Esophagus squamous epithelium (tissue), 5 donors: ENCODE data around the gene PABPN1. TPM values are rescaled to one million over a fixed set of nuclear protein-coding genes. Genes with fewer than 3 reads are reported as not detected.

Experiments
- DNase-seq: peaks from one replicate; lab custom pipeline; 2025; lab: John Stamatoyannopoulos, UW
- H3K27ac ChIP-seq, 4 donors: fragments of 200-600 bp; sonication (generic); one replicate each; pipeline ENCODE4 v1.5.1; 2016 to 2019; ENCODE audit warnings: mild to moderate bottlenecking in 1 of 4
- H3K27me3 ChIP-seq, 4 donors: fragments of 200-600 bp; sonication (generic); 1 replicate in 3 of 4; 2 replicates in 1 of 4; pipeline versions ENCODE4 v1.5.1 to v1.6.0; 2017 to 2021; ENCODE audit warnings: antibody characterized with exemption in 1 of 4
- H3K36me3 ChIP-seq, 3 donors: fragments of 200-600 bp; sonication (generic); one replicate each; pipeline ENCODE4 v1.5.1; 2016 to 2019
- H3K4me1 ChIP-seq, 3 donors: fragments of 200-600 bp; sonication (generic); one replicate each; pipeline ENCODE4 v1.5.1; 2017 to 2019
- H3K4me3 ChIP-seq, 4 donors: fragments of 200-600 bp; sonication (generic); 1 replicate in 3 of 4; 2 replicates in 1 of 4; pipeline ENCODE4 v1.5.1; 2016 to 2019; ENCODE audit warnings: mild to moderate bottlenecking in 2 of 4, moderate library complexity in 1 of 4
- H3K9me3 ChIP-seq, 3 donors: fragments of 200-600 bp; sonication (generic); one replicate each; pipeline ENCODE4 v1.5.1; 2016 to 2019
- POLR2A ChIP-seq, 4 donors: fragments of 450-650 bp; IDR thresholded peaks; one replicate each; pipeline ENCODE4 v1.6.1; 2017; ENCODE audit warnings: antibody characterized with exemption in 4 of 4, mild to moderate bottlenecking in 4 of 4, moderate library complexity in 3 of 4
- WGBS, 2 donors: methylation state at CpG; one replicate each; pipeline ENCODE4 v1.1.5; 2018; 5-methylcytosine and 5-hydroxymethylcytosine counted together
- intact Hi-C: fragments of 100-400 bp; cut with DNase I; formaldehyde crosslinking; loops from one replicate; pipeline ENCODE4 v1.15.0; 2022
- total RNA-seq, 4 donors: library from RNA; depleted of rRNA; stranded (reverse); fragments of >200 nt; gene quantifications; one replicate each; pipeline ENCODE4 v1.1.0, GENCODE V29; 2016
- TF ChIP-seq, protein P1 (sequence below), 6 experiments: fragments of 450-650 bp in 4 of 6; fragments of 200-600 bp in 2 of 6; sonication (generic) in 2 of 6; IDR thresholded peaks; one replicate each; pipeline ENCODE4 v1.5.1; 2016 to 2019; ENCODE audit warnings: antibody characterized with exemption in 6 of 6, mild to moderate bottlenecking in 4 of 6, moderate library complexity in 4 of 6
- donor health status: DM: yes; HTN: yes; CAD: no.

Gene PABPN1
- total RNA-seq, 4 donors from 2014 or later = 28.2 to 63.8 (median 51.3) TPM

DNA sequence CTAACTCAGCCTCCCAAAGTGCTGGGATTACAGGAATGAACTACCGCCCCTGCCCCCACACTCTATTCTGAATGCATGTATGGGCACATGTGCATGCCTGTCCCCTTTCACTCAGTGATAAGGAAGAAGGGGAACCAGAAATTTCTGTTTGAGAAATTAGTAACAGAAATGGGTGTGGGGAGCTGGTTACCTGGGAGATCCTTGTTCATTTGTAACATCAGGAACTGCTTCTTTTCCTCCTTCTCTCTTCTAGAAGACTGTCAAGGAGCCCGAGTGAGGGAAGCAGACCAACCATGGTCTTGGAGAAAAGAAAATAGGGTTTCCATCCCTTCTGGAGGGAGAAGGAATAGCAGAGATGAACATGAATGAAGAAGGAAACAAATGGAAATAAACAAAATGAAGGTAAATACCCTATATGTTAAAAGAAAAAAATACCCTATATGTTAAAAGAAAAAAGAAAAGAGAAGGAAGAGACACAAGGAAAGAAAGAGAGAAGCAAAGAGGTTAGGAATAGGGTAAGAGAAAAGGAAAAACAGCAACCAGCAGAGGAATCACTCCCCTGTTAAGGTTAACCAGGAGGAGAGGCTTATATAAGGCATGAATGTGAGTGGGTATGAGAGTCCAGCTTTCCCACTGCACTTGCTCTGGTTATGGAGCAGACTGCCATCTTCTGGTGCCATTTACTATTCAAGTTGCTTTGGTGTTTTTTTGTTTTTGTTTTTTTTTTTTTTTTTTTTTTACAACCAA, 21.9 kb upstream of the PABPN1 start:
- Histone ChIP-seq H3K4me1 (peaks cover 16 to 69% (median 33%) of the 10 kb centered on the region in 3 donors), H3K36me3 (peaks cover 0 to 14% (median 0%) of the 10 kb centered on the region in 3 donors), H3K4me3 (peak overlapping the region in 1 of 4 donors; percentile 0), H3K27ac (peak overlapping the region; percentile 80 to 99 (median 96)), H3K9me3 (no peaks in the 10 kb centered on the region), H3K27me3 (no peaks in the 10 kb centered on the region)
- TF ChIP-seq POLR2A (IDR thresholded peaks at IDR 0.05) = no peak
- TF ChIP-seq, protein P1, sequence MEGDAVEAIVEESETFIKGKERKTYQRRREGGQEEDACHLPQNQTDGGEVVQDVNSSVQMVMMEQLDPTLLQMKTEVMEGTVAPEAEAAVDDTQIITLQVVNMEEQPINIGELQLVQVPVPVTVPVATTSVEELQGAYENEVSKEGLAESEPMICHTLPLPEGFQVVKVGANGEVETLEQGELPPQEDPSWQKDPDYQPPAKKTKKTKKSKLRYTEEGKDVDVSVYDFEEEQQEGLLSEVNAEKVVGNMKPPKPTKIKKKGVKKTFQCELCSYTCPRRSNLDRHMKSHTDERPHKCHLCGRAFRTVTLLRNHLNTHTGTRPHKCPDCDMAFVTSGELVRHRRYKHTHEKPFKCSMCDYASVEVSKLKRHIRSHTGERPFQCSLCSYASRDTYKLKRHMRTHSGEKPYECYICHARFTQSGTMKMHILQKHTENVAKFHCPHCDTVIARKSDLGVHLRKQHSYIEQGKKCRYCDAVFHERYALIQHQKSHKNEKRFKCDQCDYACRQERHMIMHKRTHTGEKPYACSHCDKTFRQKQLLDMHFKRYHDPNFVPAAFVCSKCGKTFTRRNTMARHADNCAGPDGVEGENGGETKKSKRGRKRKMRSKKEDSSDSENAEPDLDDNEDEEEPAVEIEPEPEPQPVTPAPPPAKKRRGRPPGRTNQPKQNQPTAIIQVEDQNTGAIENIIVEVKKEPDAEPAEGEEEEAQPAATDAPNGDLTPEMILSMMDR (IDR thresholded peaks at IDR 0.05) = no peak
- intact Hi-C loops = loop anchor here (10.0 kb wide), 1 partner anchor 115 kb away; the partner anchor contains the start of gene SLC7A8
- no peak for DNase-seq
- 34 to 53% methylated on average over 2 of the region's 2 CpGs for WGBS, 2 donors

DNA sequence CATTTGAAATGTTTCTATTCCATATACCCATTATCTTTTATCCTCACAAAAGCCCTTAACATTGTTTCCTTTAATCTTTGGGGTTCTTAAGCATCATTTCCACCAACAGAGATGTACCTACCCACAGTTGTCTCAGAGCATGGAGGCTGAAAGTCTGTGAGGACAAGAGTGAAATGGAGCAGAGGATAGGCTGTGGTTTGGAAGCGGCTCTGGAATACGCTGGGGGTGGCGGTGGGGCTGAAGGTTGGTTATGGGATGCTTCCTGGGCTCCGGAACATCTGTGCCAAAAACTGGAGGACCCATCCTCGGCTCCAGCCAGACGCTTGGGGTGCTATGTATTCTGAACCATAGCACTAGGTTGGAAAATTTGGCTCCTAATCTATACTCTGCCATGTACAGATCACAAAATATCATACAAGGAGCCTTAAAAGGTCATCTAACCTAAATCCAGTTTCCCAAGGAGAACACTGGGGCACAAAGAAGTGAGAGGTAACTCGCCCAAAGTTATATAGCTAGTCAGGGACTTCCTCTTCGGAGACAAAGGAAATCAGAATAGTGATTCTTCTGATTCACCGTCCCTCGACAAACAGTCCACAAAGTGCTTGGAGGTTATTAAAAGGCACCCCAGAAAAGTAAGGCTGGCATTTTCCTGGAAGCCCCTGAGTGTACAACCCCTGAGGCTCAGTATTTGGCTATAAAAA, 21.1 kb upstream of the PABPN1 start:
- DNase-seq = no peak
- WGBS, 2 donors = 33 to 40% methylated on average over 9 to 10 of the region's 10 CpGs

DNA sequence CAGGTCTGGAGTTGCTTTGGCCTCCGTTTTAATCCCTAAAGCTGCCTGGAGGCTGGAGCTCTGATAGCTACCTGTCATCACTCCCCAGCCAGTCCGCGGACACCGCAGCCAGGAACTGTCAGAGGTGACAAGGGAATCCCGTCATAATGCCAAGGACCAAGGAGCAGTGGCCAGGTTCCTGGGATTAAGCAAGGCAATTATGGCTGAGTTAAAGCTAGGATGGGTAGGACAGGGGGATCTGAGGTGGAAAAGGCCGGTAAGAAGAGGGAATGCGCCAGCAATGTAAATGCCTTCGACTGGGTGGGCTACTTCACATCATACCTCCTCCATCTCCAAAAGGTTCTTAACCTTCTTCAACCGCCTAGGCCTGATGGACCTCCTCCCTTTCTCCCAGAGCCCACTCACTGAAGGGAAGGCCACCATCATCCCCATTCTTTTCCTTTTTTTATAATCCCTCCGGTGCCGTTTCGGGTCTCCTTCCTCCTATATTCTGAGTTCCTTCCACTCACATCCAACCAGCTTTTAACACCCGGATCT, 20.5 kb upstream of the PABPN1 start:
- peaks cover 16 to 60% (median 30%) of the 10 kb centered on the region in 3 donors for H3K4me1 ChIP-seq
- H3K27ac ChIP-seq = peak overlapping the region; percentile 94 to 99 (median 96)
- DNase-seq = no peak
- TF ChIP-seq, protein P1 (IDR thresholded peaks at IDR 0.05) = no peak
- no peak for TF ChIP-seq POLR2A (IDR thresholded peaks at IDR 0.05)
- intact Hi-C loops = no loop called here
- no peaks in the 10 kb centered on the region for H3K9me3 ChIP-seq
- H3K36me3 ChIP-seq = peaks cover 0 to 14% (median 0%) of the 10 kb centered on the region in 3 donors
- H3K27me3 ChIP-seq = no peaks in the 10 kb centered on the region
- H3K4me3 ChIP-seq = peak overlapping the region; percentile 59 to 85 (median 64)
- 0% methylated on average over 10 of the region's 13 CpGs for WGBS, 2 donors

More for the DNA sequence above, 21.1 kb upstream of the PABPN1 start:
- Histone ChIP-seq H3K4me3 (peak overlapping the region; percentile 59 to 85 (median 64)), H3K27ac (peak overlapping the region; percentile 94 to 99 (median 96)), H3K9me3 (no peaks in the 10 kb centered on the region), H3K36me3 (peaks cover 0 to 14% (median 0%) of the 10 kb centered on the region in 3 donors), H3K4me1 (peaks cover 16 to 62% (median 27%) of the 10 kb centered on the region in 3 donors), H3K27me3 (no peaks in the 10 kb centered on the region)
- TF ChIP-seq, protein P1 (IDR thresholded peaks at IDR 0.05) = no peak
- TF ChIP-seq POLR2A (IDR thresholded peaks at IDR 0.05) = no peak
- intact Hi-C loops = loop anchor here (10.0 kb wide), 1 partner anchor 115 kb away; the partner anchor contains the start of gene SLC7A8

DNA sequence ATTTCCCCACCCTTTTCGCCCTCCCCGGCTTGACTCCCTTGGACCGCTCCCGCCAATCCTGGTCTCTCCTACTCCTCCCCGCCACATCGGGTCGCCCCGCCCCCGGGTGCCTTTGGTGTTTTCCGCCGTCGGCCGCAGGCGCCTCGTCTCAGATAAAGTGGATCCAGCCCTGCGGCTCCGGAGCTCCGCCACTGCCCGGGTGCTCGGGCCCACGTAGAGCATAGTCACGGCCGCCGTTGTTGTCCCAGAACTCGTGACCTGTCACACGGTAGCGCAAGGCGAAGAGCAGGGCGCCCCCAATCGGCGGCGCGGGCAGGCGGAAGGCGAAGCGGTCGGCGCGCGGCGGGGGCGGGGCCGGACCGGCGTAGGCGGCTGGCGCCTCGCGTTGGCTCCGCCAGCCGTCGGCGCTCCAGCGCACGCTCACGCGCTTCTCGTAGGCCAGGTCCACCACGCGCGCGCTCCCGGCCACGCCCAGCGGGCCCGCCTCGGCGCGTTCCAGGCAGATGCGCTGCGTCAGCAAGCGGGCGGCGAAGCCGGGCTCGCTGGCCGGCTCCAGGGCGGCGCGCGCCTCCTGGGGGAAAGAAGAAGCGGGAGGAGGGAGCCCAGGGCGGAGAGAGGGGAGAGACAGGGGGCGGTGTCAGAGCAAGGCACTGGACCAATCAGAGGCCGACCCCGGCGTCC, 19.8 kb upstream of the PABPN1 start:
- Histone ChIP-seq H3K4me1 (peaks cover 16 to 64% (median 35%) of the 10 kb centered on the region in 3 donors), H3K4me3 (peak overlapping the region; percentile 61 to 85 (median 73)), H3K27ac (peak overlapping the region; percentile 95 to 99 (median 98)), H3K27me3 (no peaks in the 10 kb centered on the region), H3K9me3 (no peaks in the 10 kb centered on the region), H3K36me3 (peaks cover 0 to 11% (median 0%) of the 10 kb centered on the region in 3 donors)
- peak; percentile 93 for DNase-seq
- WGBS, 2 donors = 0% methylated on average over 2 to 15 of the region's 87 CpGs
- intact Hi-C loops = no loop called here
- TF ChIP-seq POLR2A (IDR thresholded peaks at IDR 0.05) = peak in 2 of 4 donors; percentile 45 to 60
- TF ChIP-seq, protein P1 (IDR thresholded peaks at IDR 0.05) = peak; percentile 37 to 92 (median 84)
